GM19043 (cell line): ENCODE results near the gene ANO2.

ENCODE experiments used
- ATAC-seq: cut with Tn5 transposase; IDR thresholded peaks from one replicate; pipeline ENCODE4 v1.9.1; 2021; ENCODE audit warnings: low read depth; ENCODE audit not compliant: unreplicated experiment

ANO2 gene

GRCh38 chr12:5524769-5525436 lies 420.2 kb downstream of the ANO2 start:
- ATAC-seq = no peak

- no peak for ATAC-seq
Observed at GRCh38 chr12:5524116-5524768, 420.8 kb downstream of the ANO2 start.

GRCh38 chr12:5523396-5524115 lies 421.5 kb downstream of the ANO2 start:
- no peak for ATAC-seq

- no peak for ATAC-seq
Observed at GRCh38 chr12:5522432-5523335, 422.4 kb downstream of the ANO2 start.

GRCh38 chr12:5521456-5522325 lies 423.4 kb downstream of the ANO2 start:
- no peak for ATAC-seq

GRCh38 chr12:5520831-5521230 lies 424.2 kb downstream of the ANO2 start:
- no peak for ATAC-seq

- ATAC-seq = no peak
Observed at GRCh38 chr12:5520037-5520436, 425.0 kb downstream of the ANO2 start.

GRCh38 chr12:5518584-5519365 lies 426.3 kb downstream of the ANO2 start:
- no peak for ATAC-seq

GRCh38 chr12:5516371-5517241 lies 428.5 kb downstream of the ANO2 start:
- no peak for ATAC-seq

GRCh38 chr12:5515458-5515857 lies 429.6 kb downstream of the ANO2 start:
- no peak for ATAC-seq

GRCh38 chr12:5514545-5514944 lies 430.5 kb downstream of the ANO2 start:
- no peak for ATAC-seq

- no peak for ATAC-seq
Observed at GRCh38 chr12:5514016-5514415, 431.0 kb downstream of the ANO2 start.

- no peak for ATAC-seq
Observed at GRCh38 chr12:5513406-5513805, 431.7 kb downstream of the ANO2 start.
